Tongue (tissue), 2 donors: Measurements from ENCODE around the gene SLC66A1. TPM values are rescaled to one million over a fixed set of nuclear protein-coding genes. Genes with fewer than 3 reads are reported as not detected.
A peak's percentile ranks its signal among the peaks of the same experiment; 100 is the strongest.

Source experiments
- DNase-seq: peaks from one replicate; pipeline ENCODE4 v3.0.0-alpha.2; 2015
- total RNA-seq: library from RNA; depleted of rRNA; stranded (reverse); fragments of >200 nt; gene quantifications from one replicate; pipeline ENCODE4 v1.2.3, GENCODE V29; 2014

The SLC66A1 gene
- total RNA-seq, 1 donor from 2014 or later, result 8.6 TPM

DNA sequence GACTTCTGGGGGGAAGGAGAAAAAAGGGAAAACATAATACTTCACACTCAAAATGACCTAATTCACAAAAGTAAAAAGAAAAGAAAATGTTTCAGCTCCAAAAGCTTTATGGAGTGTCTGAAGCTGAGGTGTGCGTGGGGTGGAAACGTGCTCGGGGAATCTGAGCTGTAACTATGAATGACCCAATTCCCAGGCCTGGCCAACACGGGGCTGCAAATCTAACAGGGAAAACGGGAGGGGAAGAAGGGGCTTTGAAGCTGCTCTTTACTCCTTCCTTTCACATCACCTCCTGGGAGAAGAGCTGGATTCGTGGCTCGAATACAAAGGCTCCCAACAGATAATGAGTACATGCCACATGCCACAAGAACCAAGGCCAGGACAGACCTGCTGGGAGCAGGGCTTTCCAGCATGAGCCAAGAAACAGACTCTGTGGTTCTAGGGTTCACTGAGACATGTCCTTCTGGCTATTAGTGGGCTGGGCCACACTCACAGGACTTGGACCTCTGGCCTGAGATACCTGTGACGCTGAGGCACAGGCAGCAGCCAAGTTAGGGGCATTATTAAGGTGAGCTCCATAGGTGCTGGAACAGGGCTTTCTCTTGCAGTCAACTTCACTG lies 51.5 kb downstream of the SLC66A1 start:
- DNase-seq, result no peak

DNA sequence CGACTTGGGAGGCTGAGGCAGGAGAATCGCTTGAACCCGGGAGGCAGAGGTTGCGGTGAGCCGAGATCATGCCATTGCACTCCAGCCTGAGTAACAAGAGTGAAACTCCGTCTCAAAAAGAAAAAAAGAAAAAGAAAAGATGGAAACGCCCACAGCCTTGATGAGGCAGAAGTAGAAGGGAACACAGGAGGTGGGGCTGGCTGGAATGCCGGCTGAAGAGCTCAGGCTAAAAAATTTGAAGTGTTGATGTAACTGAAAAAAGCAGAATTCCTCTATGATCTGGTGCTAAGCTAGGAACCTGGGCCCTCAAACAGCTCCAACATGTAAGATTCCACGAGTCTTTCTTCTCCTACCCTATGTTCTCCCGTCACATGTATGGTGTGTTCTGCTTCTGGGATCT lies 53.6 kb downstream of the SLC66A1 start:
- no peak for DNase-seq

GRCh38 chr1:19366599-19367536 lies 54.7 kb downstream of the SLC66A1 start:
- no peak for DNase-seq

GRCh38 chr1:19367584-19368041 lies 55.5 kb downstream of the SLC66A1 start:
- DNase-seq, result peak; percentile 40

GRCh38 chr1:19368050-19368449 lies 55.9 kb downstream of the SLC66A1 start:
- DNase-seq, result no peak

DNA sequence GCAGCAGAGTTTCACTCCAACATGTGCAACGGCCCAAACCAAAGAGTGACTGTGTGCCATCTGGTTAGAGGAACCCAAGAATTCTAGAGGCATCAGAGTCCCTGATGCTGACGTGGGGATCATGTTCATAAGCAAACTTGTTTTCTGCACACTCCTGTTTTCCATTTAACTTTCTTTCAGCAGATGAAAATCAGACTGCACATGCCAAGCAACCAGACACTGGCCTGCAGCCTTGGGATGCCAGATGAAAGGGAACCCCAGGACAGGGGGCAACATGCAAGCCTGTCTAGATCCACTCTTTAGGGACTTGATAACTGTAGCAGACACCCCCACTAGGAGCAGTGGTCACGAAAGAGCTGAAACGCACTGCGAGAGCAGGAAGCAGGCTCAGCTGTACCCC lies 56.8 kb downstream of the SLC66A1 start:
- no peak for DNase-seq

DNA sequence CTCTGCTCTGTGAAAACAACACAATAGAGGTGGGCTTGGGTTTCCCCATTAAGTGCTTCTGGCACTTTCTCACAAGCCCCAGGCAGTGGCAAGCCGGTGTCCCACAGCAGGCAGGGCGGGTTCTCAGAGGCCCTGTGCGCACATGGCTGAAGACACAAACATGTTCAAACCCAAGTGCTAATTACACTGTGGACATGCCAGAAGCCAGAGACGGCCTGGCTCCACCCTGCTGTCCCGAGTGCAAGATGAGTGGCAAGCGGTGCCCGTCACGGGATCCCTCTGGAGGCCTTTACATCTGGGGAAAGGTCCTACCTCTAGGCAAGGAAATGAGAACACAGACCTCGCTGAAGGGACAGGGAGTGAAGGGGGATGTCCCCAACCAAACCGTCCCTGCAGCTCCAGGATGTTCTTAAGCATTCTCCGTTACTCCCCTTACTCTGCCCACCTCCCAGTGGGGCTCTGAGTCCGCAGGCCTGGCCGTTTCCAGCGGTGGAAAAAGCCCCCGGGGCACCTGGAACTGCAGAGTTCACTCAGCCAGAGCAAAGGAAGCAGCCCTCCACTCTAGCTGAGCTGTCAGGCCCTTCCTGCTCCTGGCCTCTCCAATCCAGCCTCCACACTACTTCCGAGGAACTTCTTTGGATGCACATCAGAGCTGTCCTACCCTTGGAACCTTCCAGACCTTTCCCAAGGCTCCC lies 57.4 kb downstream of the SLC66A1 start:
- DNase-seq, result no peak

DNA sequence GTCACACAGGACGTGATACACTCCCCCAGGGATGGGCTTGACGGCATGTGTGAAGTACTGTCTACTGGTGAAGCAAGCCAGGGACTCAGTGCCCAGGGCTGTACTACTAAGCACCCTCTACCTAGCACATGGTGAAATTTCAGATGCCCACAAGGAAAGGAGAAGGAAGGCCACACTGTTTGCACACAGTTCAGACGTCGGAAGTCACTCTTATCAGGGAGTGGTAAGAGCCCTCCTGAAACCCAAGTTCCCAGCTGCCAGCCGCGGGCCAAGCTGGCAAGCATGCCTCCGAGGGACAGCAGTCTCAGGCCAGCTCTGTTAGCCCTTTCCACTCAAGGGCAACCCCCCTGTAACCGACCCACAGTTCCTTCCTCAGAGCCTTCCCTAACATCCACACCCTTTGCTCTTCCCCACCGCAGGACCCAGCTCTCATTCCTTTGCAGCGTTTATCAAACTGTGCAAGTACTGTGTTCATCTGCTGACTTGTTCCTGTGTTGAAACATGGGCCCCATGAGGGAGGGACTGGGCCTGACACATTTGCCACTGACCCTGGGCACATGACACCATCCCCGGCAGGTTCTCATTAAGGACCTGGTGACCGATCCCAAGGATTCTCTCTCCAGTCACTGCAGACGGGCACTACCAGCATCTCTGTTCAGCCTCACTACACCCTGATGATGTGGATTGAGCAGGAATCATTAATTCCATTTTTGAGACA lies 58.5 kb downstream of the SLC66A1 start:
- DNase-seq, result no peak

GRCh38 chr1:19371226-19372135 lies 59.4 kb downstream of the SLC66A1 start:
- no peak for DNase-seq

- no peak for DNase-seq
Measured at GRCh38 chr1:19372136-19372514, 60.0 kb downstream of the SLC66A1 start.

GRCh38 chr1:19372602-19373001 lies 60.5 kb downstream of the SLC66A1 start:
- DNase-seq, result no peak

DNA sequence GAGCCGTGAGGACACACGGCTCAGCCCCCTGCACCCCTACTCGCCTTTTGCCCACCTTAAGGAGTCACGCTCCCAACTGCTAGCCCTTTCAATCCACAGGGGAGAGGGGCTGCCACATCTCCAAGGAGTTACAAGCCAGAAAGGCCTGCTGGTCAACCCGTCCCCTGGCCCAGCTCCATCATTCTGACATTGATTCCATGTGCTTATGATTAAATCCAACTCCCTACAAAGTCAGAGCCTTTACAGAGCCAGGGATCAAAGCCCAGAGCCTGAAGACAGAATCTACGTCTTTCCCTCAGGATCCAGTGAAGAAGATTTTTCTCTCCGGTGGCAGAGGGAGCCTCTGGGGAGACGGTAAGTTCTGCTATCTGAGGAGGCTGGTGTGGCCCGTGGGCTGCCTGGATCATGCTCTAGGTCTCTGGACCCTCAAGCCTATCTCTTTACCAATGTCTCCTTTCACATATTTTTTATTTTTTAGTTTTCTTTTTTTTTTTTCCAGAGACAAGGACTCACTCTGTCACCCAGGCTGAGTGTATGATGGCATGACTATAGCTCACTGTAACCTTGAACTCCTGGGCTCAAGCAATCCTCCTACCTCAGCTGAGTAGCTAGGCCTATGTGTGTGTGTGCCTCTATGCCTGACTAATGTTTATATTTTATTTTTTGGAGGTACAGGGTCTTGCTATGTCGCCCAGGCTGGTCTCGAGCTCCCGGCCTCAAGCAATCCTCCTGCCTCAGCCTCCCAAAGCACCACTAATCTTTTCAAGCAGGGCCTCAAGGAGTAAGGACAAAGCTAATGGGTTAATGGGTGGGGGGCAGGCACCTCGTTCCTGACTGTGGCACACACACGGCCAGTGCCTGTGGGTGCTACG lies 61.3 kb downstream of the SLC66A1 start:
- DNase-seq, result no peak

GRCh38 chr1:19374083-19374801 lies 62.1 kb downstream of the SLC66A1 start:
- DNase-seq, result no peak

DNA sequence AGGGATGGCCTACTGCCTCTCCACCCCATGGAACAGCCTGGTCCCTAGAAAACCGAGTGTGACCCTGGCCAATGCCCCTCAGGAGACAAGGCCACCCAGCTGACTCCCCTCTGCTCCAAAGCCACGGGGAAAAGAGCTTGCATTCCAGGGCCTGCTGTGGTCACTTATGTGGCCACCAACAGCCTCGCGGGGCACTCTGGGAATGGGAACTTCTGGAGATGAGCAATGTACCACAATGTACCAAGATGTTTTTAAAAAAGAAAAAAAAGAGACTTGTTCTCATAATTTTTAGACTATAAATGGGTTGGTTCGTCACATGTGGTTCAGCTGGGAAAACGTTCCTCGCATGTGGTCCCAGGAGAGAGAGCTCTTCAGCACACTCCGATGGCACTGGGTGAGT lies 62.8 kb downstream of the SLC66A1 start:
- no peak for DNase-seq

DNA sequence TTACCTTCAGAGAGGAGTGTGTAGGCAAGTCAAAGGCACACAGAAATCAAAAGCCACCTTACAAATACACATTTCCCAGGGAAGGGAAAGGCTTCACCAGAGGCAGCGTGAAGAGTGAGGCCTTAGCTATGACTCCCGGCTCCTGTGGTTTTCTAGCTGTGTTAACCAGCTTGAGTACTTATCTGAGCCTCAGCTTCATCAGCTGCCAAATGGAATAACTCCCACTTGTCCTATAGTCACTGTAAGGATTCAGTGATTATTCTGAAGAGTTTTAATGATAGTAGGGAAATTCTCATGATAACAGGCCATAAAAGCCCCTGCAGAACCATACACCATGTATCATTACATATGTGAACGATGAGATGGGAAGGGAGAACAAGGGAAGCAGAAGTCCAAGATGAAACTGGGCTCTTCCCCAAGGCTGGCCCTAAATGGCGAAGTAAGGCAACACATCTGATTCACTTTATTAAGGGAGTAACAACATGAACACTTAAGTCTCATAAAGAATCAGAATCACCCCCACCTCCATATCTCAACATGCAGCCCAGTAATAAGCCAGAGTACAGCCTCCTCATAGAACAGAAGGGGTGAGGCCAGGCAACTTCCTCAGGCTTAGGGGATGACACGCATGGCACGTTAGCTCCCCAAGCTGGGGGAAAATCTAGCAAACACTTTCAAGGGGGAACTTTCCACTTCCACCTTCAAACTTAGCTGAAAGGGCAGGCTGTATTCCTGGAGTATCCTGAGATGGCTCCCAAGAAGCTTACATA lies 63.7 kb downstream of the SLC66A1 start:
- no peak for DNase-seq

GRCh38 chr1:19376428-19377372 lies 64.6 kb downstream of the SLC66A1 start:
- no peak for DNase-seq
